GF-D8 (cell line): ENCODE measurements around the gene LSM14B.
"Not testable (repeated sequence)": the region's sequence is repeated elsewhere in the genome, so short reads cannot be mapped to it uniquely, and the experiment has no call there.

Experiments used
- DNase-seq: peaks from one replicate; lab custom pipeline; 2025; lab: John Stamatoyannopoulos, UW

Gene LSM14B

GRCh38 chr20:62147528-62147927 is 25.3 kb downstream of the LSM14B start:
- no peak for DNase-seq

GRCh38 chr20:62148383-62148782 is 26.1 kb downstream of the LSM14B start:
- not testable (repeated sequence) for DNase-seq

GRCh38 chr20:62148908-62149314 is 26.6 kb downstream of the LSM14B start:
- DNase-seq = no peak

GRCh38 chr20:62149532-62150309 is 27.4 kb downstream of the LSM14B start:
- DNase-seq = no peak

- DNase-seq = no peak
Observed at GRCh38 chr20:62150310-62150575, 28.0 kb downstream of the LSM14B start.

- DNase-seq = no peak
Observed at GRCh38 chr20:62151225-62151624, 28.9 kb downstream of the LSM14B start.

- no peak for DNase-seq
Observed at GRCh38 chr20:62151835-62152364, 29.6 kb downstream of the LSM14B start.

GRCh38 chr20:62155428-62156253 is 33.4 kb downstream of the LSM14B start:
- DNase-seq = no peak

- no peak for DNase-seq
Observed at GRCh38 chr20:62156254-62156556, 33.9 kb downstream of the LSM14B start.

GRCh38 chr20:62156592-62157386 is 34.5 kb downstream of the LSM14B start:
- DNase-seq = no peak

- DNase-seq = no peak
Observed at GRCh38 chr20:62157387-62158087, 35.3 kb downstream of the LSM14B start.

- no peak for DNase-seq
Observed at GRCh38 chr20:62158088-62158400, 35.8 kb downstream of the LSM14B start.

GRCh38 chr20:62158541-62158940 is 36.3 kb downstream of the LSM14B start:
- DNase-seq = no peak

- DNase-seq = no peak
Observed at GRCh38 chr20:62159052-62159451, 36.8 kb downstream of the LSM14B start.

GRCh38 chr20:62159839-62160238 is 37.6 kb downstream of the LSM14B start:
- DNase-seq = no peak

- DNase-seq = no peak
Observed at GRCh38 chr20:62160253-62160652, 38.0 kb downstream of the LSM14B start.

GRCh38 chr20:62160876-62161275 is 38.6 kb downstream of the LSM14B start:
- no peak for DNase-seq

GRCh38 chr20:62161347-62161746 is 39.1 kb downstream of the LSM14B start:
- DNase-seq = no peak

GRCh38 chr20:62162765-62163484 is 40.6 kb downstream of the LSM14B start:
- DNase-seq = no peak

GRCh38 chr20:62163485-62163865 is 41.2 kb downstream of the LSM14B start:
- no peak for DNase-seq

GRCh38 chr20:62163986-62164762 is 41.9 kb downstream of the LSM14B start:
- no peak for DNase-seq
